ENCODE measurements around the gene IRF9. TPM values are rescaled to one million over a fixed set of nuclear protein-coding genes. Genes with fewer than 3 reads are reported as not detected.

The IRF9 gene
- total and polyA plus RNA-seq, 10 donors, result 85.8 to 265 (median 156) TPM

- TF ChIP-seq CTCF (IDR thresholded peaks at IDR 0.05 in 8 of 11, conservative IDR thresholded peaks at IDR 0.05 in 3 of 11) (no peak), POLR2AphosphoS5 (IDR thresholded peaks at IDR 0.05) (no peak), POLR2A (IDR thresholded peaks at IDR 0.05) (no peak)
- Histone ChIP-seq H3K36me3 (peaks cover 30 to 91% (median 77%) of the 10 kb centered on the region in 6 donors), H3K27me3 (replicated peaks in 1 of 7) (no peaks in the 10 kb centered on the region), H3K4me1 (peaks cover 31 to 87% (median 69%) of the 10 kb centered on the region in 6 donors), H3K4me3 (peak overlapping the region; percentile 67 to 96 (median 78)), H3K9me3 (no peaks in the 10 kb centered on the region), H3K27ac (peak overlapping the region; percentile 92 to 99 (median 97))
- intact Hi-C loops (cut with DNase I; ENCODE audit: low total_unique reads), result no loop called here
- WGBS, 5 donors, result 24 to 55% (median 44%) methylated on average over 6 to 8 of the region's 8 CpGs
- no peak for DNase-seq
Measured at GRCh38 chr14:24162093-24162492, 1.0 kb downstream of the IRF9 start.

GRCh38 chr14:24164518-24164991, 3.5 kb downstream of the IRF9 start:
- no peaks in the 10 kb centered on the region for H3K27me3 ChIP-seq (replicated peaks in 1 of 7)
- no peaks in the 10 kb centered on the region for H3K9me3 ChIP-seq
- intact Hi-C loops (cut with DNase I; ENCODE audit: low total_unique reads), result no loop called here
- peak; percentile 71 for DNase-seq
- 92 to 96% (median 94%) methylated on average over 11 to 14 of the region's 14 CpGs for WGBS, 5 donors
- H3K4me1 ChIP-seq, result peaks cover 31 to 83% (median 67%) of the 10 kb centered on the region in 6 donors
- peaks cover 30 to 91% (median 75%) of the 10 kb centered on the region in 6 donors for H3K36me3 ChIP-seq
- TF ChIP-seq CTCF (IDR thresholded peaks at IDR 0.05 in 8 of 11, conservative IDR thresholded peaks at IDR 0.05 in 3 of 11), result no peak
- no peak for TF ChIP-seq POLR2AphosphoS5 (IDR thresholded peaks at IDR 0.05)
- H3K4me3 ChIP-seq, result no peak overlapping the region
- H3K27ac ChIP-seq, result peak overlapping the region in 7 of 8 donors; percentile 13 to 99 (median 95)

- no peaks in the 10 kb centered on the region for H3K27me3 ChIP-seq (replicated peaks in 1 of 7)
- no peak for DNase-seq
- H3K9me3 ChIP-seq, result no peaks in the 10 kb centered on the region
- peak overlapping the region in 5 of 8 donors; percentile 17 to 99 (median 95) for H3K27ac ChIP-seq
- TF ChIP-seq CTCF (IDR thresholded peaks at IDR 0.05 in 8 of 11, conservative IDR thresholded peaks at IDR 0.05 in 3 of 11), result no peak
- no peak for TF ChIP-seq POLR2AphosphoS5 (IDR thresholded peaks at IDR 0.05)
- TF ChIP-seq POLR2A (IDR thresholded peaks at IDR 0.05), result no peak
- intact Hi-C loops (cut with DNase I; ENCODE audit: low total_unique reads), result no loop called here
- no peak overlapping the region for H3K4me3 ChIP-seq
- peaks cover 30 to 91% (median 73%) of the 10 kb centered on the region in 6 donors for H3K36me3 ChIP-seq
- H3K4me1 ChIP-seq, result peaks cover 25 to 80% (median 61%) of the 10 kb centered on the region in 6 donors
- 95 to 97% (median 95%) methylated on average over 5 of the region's 5 CpGs for WGBS, 5 donors
Measured at GRCh38 chr14:24165785-24166184, 4.7 kb downstream of the IRF9 start.

- peak; percentile 27 for DNase-seq
- H3K4me1 ChIP-seq, result peaks cover 24 to 85% (median 67%) of the 10 kb centered on the region in 6 donors
- 66 to 82% (median 70%) methylated on average over 3 of the region's 3 CpGs for WGBS, 5 donors
- TF ChIP-seq POLR2A (IDR thresholded peaks at IDR 0.05) (no peak), POLR2AphosphoS5 (IDR thresholded peaks at IDR 0.05) (peak in 1 of 3 donors; percentile 64)
- H3K27me3 ChIP-seq (replicated peaks in 1 of 7), result no peaks in the 10 kb centered on the region
- peak overlapping the region in 1 of 8 donors; percentile 11 for H3K4me3 ChIP-seq
- intact Hi-C loops (cut with DNase I; ENCODE audit: low total_unique reads), result no loop called here
- no peaks in the 10 kb centered on the region for H3K9me3 ChIP-seq
- H3K27ac ChIP-seq, result peak overlapping the region in 7 of 8 donors; percentile 17 to 99 (median 63)
- H3K36me3 ChIP-seq, result peaks cover 30 to 86% (median 71%) of the 10 kb centered on the region in 6 donors
Measured at GRCh38 chr14:24167469-24168114, 6.5 kb downstream of the IRF9 start.

All from spleen (tissue), 11 donors.